HG03520 (cell line): ENCODE results near the gene VWC2.
A peak's percentile ranks its signal among the peaks of the same experiment; 100 is the strongest.

Experiments used
- ATAC-seq: cut with Tn5 transposase; IDR thresholded peaks from one replicate; pipeline ENCODE4 v1.9.1; 2021; ENCODE audit warnings: mild to moderate bottlenecking, moderate library complexity; ENCODE audit not compliant: unreplicated experiment

VWC2 gene

GRCh38 chr7:49781996-49782395 lies 8.6 kb downstream of the VWC2 start:
- ATAC-seq: no peak

- no peak for ATAC-seq
These were observed 10.0 kb downstream of the VWC2 start for GRCh38 chr7:49783446-49783845.

- no peak for ATAC-seq
These were observed 14.5 kb downstream of the VWC2 start for GRCh38 chr7:49787980-49788379.

- no peak for ATAC-seq
These were observed 15.1 kb downstream of the VWC2 start for GRCh38 chr7:49788455-49789059.

GRCh38 chr7:49789736-49790135 lies 16.3 kb downstream of the VWC2 start:
- no peak for ATAC-seq

- ATAC-seq: no peak
These were observed 16.8 kb downstream of the VWC2 start for GRCh38 chr7:49790209-49790608.

- peak; percentile 80 for ATAC-seq
These were observed 17.8 kb downstream of the VWC2 start for GRCh38 chr7:49791088-49791741.

GRCh38 chr7:49797987-49798660 lies 24.7 kb downstream of the VWC2 start:
- ATAC-seq: no peak

- no peak for ATAC-seq
These were observed 26.6 kb downstream of the VWC2 start for GRCh38 chr7:49800031-49800430.

GRCh38 chr7:49802600-49802999 lies 29.2 kb downstream of the VWC2 start:
- ATAC-seq: no peak

- no peak for ATAC-seq
These were observed 30.4 kb downstream of the VWC2 start for GRCh38 chr7:49803812-49804211.

- ATAC-seq: no peak
These were observed 32.1 kb downstream of the VWC2 start for GRCh38 chr7:49805371-49806007.

- peak; percentile 61 for ATAC-seq
These were observed 39.1 kb downstream of the VWC2 start for GRCh38 chr7:49812534-49812933.

- no peak for ATAC-seq
These were observed 43.8 kb downstream of the VWC2 start for GRCh38 chr7:49817279-49817678.

- no peak for ATAC-seq
These were observed 47.7 kb downstream of the VWC2 start for GRCh38 chr7:49821181-49821580.

- no peak for ATAC-seq
These were observed 49.4 kb downstream of the VWC2 start for GRCh38 chr7:49822856-49823255.

- ATAC-seq: no peak
These were observed 50.1 kb downstream of the VWC2 start for GRCh38 chr7:49823566-49823965.

GRCh38 chr7:49839863-49840645 lies 66.6 kb downstream of the VWC2 start:
- no peak for ATAC-seq

GRCh38 chr7:49840751-49841405 lies 67.4 kb downstream of the VWC2 start:
- ATAC-seq: no peak

- ATAC-seq: peak; percentile 52
These were observed 72.2 kb downstream of the VWC2 start for GRCh38 chr7:49845626-49846025.
